ENCODE results near the gene NDFIP2. TPM values are rescaled to one million over a fixed set of nuclear protein-coding genes. Genes with fewer than 3 reads are reported as not detected.

The NDFIP2 gene
- total RNA-seq, 1 experiment from 2014 or later = 31.0 TPM

DNA sequence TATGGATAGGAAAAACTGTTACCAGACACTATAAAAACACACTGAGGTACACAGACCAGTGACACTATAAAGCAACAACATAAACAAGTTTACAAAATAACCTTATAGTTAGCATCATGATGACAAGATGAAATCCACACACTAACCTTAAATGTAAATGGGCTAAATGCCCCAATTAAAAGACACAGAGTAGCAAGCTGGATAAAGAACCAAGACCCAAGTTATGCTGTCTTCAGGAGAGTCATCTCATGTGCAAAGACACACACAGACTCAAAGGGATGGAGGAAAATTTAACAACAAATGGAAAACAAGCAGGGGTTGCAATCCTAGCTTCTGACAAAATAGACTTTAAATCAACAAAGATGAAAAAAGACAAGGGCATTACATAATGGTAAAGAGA is 81.6 kb downstream of the NDFIP2 start:
- H3K9me3 ChIP-seq (ENCODE audit: control insufficient read depth, low read depth, low read length) = no peaks in the 10 kb centered on the region
- H4K20me1 ChIP-seq (ENCODE audit: control insufficient read depth, insufficient read depth, insufficient read length) = no peaks in the 10 kb centered on the region
- H2BK120ac ChIP-seq (ENCODE audit: low read depth, low read length, poor library complexity, severe bottlenecking) = no peak overlapping the region
- no peak overlapping the region for H2BK5ac ChIP-seq (ENCODE audit: insufficient read length, low read length)
- no peak overlapping the region for H2AFZ ChIP-seq (ENCODE audit: low read length)
- no peak overlapping the region for H2AK5ac ChIP-seq (ENCODE audit: insufficient read length, low read length)
- H2BK12ac ChIP-seq (ENCODE audit: insufficient read length, low read depth, low read length) = no peak overlapping the region
- H3K18ac ChIP-seq (ENCODE audit: insufficient read length, low read depth, low read length) = no peak overlapping the region
- no peak overlapping the region for H4K91ac ChIP-seq (ENCODE audit: insufficient read length, low read depth, low read length)
- H3K23ac ChIP-seq (ENCODE audit: insufficient read length, low read depth, low read length) = no peak overlapping the region
- no peaks in the 10 kb centered on the region for H3K79me1 ChIP-seq (ENCODE audit: insufficient read depth, low read depth, low read length, poor library complexity, severe bottlenecking)
- TF ChIP-seq CTCF (conservative IDR thresholded peaks at IDR 0.05) = no peak
- no peak overlapping the region for H2BK20ac ChIP-seq (ENCODE audit: low read depth, low read length, poor library complexity, severe bottlenecking)
- no peak overlapping the region for H4K5ac ChIP-seq (ENCODE audit: insufficient read length, low read depth, low read length)
- H3T11ph ChIP-seq (ENCODE audit: low read length) = no peak overlapping the region
- H3K9ac ChIP-seq (ENCODE audit: extremely low read depth, insufficient read length, low read length) = no peak overlapping the region
- no peak overlapping the region for H4K8ac ChIP-seq (replicated peaks; ENCODE audit: insufficient read length, low read depth, low read length)
- no peak overlapping the region for H2BK15ac ChIP-seq (ENCODE audit: low read depth, low read length)
- Mint-ChIP-seq H3K9me3 (peaks cover 15 to 16% of the 10 kb centered on the region in 2 experiments; a peak in 4 of 5 replicates), H3K27me3 (ENCODE audit: low read depth) (no peaks in the 10 kb centered on the region; the same call in 1 of the 2 replicates), H3K27ac (no peak overlapping the region), H3K4me3 (no peak overlapping the region), H3K36me3 (ENCODE audit: insufficient read depth in 1 of 3, low read depth in 3 of 3) (peaks cover 14 to 28% (median 15%) of the 10 kb centered on the region in 3 experiments), H3K4me1 (no peaks in the 10 kb centered on the region)
- H3K4ac ChIP-seq (ENCODE audit: low read depth, low read length) = no peak overlapping the region
- no peak overlapping the region for H3K4me2 ChIP-seq (ENCODE audit: insufficient read depth, insufficient read length, low read length)
- H3K4me1 ChIP-seq (ENCODE audit: insufficient read depth, low read length) = no peaks in the 10 kb centered on the region
- no peaks in the 10 kb centered on the region for H3K23me2 ChIP-seq (ENCODE audit: insufficient read length, low read depth, low read length, poor library complexity, severe bottlenecking)
- no peak for DNase-seq
- H3K27me3 ChIP-seq (ENCODE audit: insufficient read depth, low read length) = no peaks in the 10 kb centered on the region
- H3K79me2 ChIP-seq (ENCODE audit: insufficient read depth, low read length) = no peaks in the 10 kb centered on the region
- no peak overlapping the region for H3K27ac ChIP-seq (ENCODE audit: insufficient read length, low read depth, low read length)
- no peak overlapping the region for H3K56ac ChIP-seq (ENCODE audit: insufficient read length, low read depth, low read length)
- H3K14ac ChIP-seq (ENCODE audit: insufficient read depth, low read length) = no peak overlapping the region

Data from H9 (cell line).